ENCODE measurements around the gene ANGPTL4.
A peak's percentile ranks its signal among the peaks of the same experiment; 100 is the strongest.
"Not testable (repeated sequence)": the region's sequence is repeated elsewhere in the genome, so short reads cannot be mapped to it uniquely, and the experiment has no call there.

Gene ANGPTL4

DNA sequence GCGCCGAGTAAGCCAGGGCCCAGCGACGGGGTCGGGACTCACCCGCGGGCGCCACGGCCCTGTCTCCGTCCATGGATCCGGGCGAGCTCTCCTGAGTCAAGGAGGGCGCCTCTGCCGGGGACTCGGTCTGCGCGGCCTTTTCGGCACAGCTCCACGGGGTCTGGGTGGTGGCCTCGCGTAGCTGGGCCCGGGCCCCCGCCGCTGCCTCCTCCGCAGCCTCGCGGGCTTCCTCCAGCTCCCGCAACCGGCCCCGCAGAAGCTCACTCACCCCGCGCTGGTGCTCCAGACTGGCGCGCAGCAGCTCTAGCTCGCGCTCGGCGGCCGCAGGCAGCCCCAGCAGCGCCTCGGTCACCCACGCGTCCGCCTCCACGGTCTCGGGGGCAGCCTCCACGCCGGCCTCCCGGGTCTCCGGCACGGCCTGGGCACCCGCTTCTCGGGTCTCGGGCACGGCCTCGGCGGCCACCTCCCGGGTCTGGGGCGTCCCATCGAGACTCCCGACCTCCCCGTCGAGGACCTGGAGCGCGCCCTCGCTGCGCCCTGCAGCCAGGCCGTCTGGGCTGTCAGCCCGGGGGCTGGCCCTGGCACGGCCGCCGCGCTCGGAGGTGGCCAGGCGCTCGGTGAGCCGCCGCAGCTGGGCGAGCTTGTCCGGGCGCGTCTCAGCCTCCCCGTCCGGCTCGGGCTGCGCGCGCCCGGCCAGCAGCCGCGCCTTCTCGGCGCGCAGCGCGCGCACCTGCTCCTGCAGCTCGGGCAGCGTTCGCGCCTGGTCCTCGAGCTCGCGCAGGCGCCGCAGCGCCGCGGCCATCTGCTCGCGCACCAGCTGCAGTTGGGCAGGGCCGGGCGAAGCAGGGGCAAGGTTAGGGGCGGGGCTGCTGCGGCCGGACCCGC lies 29.3 kb upstream of the ANGPTL4 start:
- DNase-seq, result peak; percentile 66

DNA sequence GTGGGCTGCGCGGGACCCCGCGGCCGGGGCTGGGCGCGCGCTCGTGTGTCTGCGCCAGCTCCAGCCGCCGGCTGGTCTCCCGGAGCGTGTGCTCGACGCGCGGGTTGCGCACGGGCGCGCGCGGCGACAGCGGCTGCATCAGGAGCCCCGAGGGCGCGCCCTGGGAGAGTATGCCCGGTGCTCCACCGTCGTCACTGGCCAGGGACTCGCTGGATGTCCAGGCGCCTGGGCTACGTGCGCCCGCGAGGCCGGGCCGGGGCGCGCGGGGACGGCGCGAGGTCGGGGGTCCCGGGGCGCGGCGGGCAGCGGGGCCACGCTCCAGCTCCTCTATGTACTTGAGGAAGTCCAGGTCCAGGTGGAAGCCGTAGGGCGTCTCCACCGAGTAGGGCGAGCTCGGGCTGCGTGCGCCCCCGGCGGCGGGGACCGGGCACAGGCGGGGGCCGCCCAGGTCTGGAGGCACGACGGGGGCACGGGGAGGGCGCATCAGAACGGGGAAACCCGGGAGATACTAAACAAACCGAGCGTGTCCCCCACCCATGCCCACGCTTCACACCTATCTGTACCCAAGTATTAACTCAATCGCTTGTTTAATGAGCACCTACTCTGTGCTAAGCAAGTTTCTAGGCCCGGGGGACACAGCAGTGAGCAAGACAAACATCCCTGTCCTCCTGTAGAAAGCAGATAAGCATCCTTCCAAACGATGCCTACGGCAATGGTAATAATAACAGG lies 28.4 kb upstream of the ANGPTL4 start:
- DNase-seq, result no peak

DNA sequence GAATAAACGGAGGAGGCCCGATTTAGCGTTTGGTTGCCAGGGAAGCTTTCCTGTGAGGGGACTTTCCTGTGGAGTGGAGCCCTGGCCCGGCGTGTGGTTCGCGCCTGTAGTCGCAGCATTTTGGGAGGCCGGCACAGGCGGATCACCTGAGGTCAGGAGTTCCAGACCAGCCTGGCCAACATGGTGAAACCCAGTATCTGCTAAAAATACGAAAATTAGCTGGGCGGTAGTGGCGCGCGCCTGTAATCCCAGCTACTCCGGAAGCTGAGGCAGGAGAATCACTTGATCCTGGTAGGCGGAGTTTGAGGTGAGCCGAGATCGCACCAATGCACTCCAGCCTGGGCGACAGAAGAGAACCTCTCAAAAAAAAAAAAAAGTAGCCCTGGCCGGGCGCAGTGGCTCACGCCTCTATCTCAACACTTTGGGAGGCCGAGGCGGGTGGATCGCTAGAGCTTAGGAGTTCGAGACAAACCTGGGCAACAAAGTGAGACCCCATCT lies 27.8 kb upstream of the ANGPTL4 start:
- no peak for DNase-seq

DNA sequence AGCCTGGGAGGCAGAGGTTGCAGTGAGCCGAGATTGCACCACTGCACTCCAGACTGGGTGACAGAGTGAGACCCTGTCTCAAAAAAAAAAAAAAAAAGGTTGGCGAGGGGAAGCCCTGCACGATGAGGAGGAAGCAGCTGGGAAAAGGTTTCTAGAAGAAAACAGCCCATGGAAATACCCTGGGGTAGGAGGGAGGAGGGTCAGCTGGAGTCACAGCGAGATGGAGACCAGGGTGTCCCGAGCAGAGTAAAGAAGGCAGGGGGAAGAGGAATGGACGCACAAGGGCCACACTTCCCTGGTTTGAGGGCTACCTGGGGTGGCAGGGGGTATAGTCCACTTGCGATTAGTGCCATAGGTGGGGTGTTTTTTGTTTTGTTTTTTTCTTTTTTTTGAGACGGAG lies 27.3 kb upstream of the ANGPTL4 start:
- no peak for DNase-seq

DNA sequence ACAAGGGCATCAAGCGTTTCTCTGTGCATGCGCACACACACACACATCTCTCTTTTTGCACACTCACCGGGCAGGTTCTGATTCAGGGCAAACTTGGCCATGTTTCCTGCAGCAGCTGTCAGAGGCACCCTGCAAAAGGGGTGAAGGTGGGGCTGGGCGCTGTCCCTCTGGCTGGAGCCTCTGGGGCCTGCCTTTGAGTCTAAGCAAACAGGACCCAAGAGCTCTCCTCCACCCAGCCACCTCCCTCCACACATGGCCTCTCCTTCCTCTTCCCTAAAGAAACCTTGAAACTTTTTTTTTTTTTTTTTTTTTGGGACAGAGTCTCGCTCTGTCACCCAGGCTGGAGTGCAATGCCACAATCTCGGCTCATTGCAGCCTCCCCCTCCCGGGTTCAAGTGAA lies 26.2 kb upstream of the ANGPTL4 start:
- no peak for DNase-seq

DNA sequence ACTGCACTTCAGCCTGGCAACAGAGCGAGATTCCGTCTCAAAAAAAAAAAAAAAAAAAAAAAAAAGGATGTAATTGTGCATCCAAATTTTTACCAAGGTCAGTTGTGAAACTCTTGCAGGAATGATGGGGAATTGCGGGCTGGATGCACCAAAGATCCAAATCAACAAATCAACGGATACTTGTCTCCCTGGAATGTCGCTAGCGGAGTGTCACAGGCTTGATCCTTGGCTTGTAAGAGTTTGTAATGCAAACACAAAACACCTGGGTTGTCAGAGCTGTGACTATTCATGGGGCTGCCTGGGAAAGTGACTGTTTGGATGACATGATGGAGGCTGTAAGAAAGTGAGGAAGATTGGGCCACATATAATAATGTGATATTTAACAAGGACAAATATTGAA lies 25.1 kb upstream of the ANGPTL4 start:
- no peak for DNase-seq

GRCh38 chr19:8340341-8341096 lies 23.4 kb upstream of the ANGPTL4 start:
- DNase-seq, result no peak

GRCh38 chr19:8341504-8341903 lies 22.5 kb upstream of the ANGPTL4 start:
- DNase-seq, result not testable (repeated sequence)

DNA sequence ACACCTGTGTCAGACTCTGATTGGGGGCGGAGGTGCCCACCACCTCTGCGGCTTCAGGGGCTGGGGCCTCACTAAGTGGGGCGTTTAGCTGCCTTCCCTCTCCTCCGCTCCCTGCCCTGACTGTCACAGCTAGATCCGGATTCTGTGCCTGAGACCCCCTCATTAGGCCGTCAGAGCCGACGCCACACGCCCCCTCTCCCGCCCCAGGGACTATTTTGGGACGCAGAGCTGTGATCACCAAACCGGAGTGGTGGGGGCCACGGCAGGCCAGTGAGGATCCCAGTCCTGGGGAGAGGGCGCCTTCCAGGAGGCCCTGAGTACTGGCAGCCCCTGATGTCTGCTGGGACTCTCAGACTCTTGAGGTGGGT lies 21.7 kb upstream of the ANGPTL4 start:
- no peak for DNase-seq

- peak; percentile 86 for DNase-seq
These were observed 21.1 kb upstream of the ANGPTL4 start, which contains the start of gene KANK3 for GRCh38 chr19:8342684-8343482. Gene KANK3, minus strand, starts transcription at chr19:8343262. Its CDS starts 5,434 bp downstream, at chr19:8337828.

DNA sequence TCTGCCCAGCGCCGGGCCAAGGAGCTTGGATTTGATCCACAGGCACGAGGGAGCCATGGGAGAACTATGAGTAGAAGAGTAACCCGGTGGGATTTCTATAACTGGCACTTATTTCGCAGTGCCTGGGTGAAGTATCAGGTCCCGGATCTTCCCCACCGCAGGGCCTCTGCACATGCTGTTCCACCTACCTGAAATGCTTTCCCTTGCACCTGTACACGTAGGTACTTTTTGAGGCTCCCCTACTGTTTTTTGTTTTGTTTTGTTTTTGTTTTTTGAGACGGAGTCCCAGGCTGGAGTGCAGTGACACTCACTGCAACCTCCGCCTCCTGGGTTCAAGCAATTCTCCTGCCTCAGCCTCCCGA lies 20.5 kb upstream of the ANGPTL4 start:
- no peak for DNase-seq

DNA sequence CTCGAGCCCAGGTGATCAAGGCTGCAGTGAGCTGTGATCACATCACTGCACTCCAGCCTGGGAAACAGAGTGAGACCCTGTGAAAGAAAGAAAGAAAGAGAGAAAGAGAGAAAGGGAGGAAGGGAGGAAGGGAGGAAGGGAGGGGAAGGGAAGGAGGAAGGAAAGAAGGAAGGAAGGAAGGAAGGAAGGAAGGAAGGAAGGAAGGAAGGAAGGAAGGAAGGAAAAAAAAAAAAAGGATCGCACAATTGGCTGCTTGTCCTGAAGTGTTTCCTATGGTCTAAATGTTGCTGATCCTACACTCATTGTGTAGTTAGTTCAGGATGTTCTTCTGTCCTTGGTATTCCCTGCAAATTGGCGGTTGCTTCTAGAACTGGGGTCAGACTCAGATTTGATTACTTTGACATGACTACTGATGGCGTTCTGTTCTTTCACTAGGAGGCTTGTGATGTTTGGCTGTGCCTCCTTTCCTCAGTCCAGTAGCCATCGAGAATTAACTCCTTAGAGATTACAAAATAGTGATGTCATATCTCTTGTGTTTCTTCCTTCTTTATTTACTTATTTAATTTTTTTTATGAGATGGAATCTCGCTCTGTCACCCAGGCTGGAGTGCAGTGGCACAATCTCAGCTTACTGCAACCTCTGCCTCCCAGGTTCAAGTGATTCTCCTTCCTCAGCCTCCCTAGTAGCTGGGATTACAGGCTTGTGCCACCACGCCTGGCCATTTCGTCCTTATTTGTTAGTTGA lies 14.2 kb upstream of the ANGPTL4 start:
- not testable (repeated sequence) for DNase-seq

DNA sequence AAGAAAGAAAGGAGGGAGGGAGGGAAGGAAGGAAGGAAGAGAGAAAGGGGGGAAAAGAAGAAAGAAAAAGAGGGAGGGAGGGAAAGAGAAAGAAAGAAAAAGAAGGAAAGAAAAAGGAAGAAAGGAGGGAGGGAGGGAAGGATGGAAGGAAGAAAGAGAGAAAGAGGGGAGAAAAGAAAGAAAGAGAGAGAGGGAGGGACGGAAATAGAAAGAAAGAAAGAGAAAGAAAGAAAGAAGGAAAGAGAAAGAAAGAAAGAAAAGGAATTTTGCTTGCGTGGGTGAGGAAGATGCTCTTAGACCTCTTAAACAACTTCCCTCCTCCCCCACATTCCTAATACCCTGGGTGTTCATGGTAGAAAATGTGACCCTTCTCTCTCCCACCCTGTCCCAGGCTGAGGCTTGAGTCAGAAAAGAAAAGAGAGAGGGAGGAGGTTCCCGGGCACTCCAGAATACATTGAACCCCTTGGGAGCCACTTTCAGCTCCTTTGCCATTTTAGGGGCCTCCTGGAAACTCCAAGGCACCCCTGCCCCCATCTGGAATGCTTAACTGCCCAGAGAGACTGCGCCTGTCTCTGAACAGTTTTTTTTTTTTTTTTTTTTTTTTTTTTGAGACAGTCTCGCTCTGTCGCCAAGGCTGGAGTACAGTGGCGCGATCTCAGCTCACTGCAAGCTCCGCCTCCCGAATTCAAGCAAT lies 11.7 kb upstream of the ANGPTL4 start:
- peak; percentile 16 for DNase-seq

GRCh38 chr19:8352845-8353244 lies 11.1 kb upstream of the ANGPTL4 start:
- not testable (repeated sequence) for DNase-seq

- no peak for DNase-seq
These were observed 8.1 kb upstream of the ANGPTL4 start for GRCh38 chr19:8355631-8356402.

GRCh38 chr19:8357007-8357521 lies 6.9 kb upstream of the ANGPTL4 start:
- DNase-seq, result no peak

- no peak for DNase-seq
These were observed 5.0 kb upstream of the ANGPTL4 start for GRCh38 chr19:8358948-8359347.

DNA sequence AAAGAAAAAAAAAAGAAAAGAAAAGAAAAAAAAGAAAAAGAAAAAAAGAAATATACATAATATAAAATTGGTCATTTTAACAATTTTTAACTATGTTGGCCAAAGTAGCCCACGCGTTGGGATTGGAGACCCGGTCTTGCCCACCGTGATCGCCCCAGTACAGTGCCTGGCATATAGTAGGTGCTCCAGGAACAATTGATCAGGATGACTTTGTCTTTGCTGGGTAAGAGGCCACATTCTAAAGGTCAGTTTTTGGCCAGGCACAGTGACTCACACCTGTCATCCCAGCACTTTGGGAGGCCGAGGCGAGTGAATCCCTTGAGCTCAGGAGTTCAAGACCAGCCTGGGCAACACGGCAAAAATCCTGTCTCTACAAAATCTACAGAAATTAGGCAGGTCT lies 3.8 kb upstream of the ANGPTL4 start:
- DNase-seq, result no peak

GRCh38 chr19:8361921-8362793 lies 1.8 kb upstream of the ANGPTL4 start:
- DNase-seq, result no peak

All from NCI-H2171 (cell line).